ENCODE results near the gene KRT34.
"Not testable (repeated sequence)": the region's sequence is repeated elsewhere in the genome, so short reads cannot be mapped to it uniquely, and the experiment has no call there.

KRT34 gene

DNA sequence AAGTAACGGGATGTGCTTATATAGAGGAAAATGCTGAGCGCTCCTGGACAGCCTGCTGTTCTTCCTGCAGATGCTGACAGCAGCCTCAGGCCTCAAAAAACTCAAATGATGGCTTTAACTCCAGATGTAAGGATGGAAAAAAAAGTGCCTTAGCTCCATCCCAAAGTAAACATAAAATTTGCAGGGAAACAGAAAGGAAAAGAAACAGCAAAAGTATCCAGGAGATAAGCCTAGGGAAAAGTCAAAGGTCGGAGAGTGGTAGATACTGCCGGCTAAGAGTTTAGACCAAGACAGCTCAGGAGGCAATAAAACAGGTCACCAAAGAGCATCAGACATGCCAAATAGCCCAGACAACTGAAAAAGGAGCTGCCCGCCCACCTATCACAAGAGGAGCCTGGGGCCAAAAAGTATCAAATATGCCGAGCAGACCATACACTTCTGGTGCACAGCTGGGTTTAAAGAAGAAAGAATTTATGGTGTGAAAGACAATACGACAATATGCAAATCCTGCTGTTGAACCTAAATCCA, 8.4 kb upstream of the KRT34 start:
- Histone ChIP-seq H3K4me3 (ENCODE audit: low read depth in 1 of 2, low read length in 2 of 2) (no peak overlapping the region), H3K4me1 (ENCODE audit: insufficient read depth, low read length) (no peaks in the 10 kb centered on the region), H3K9me3 (ENCODE audit: low read length) (no peaks in the 10 kb centered on the region), H3K36me3 (ENCODE audit: insufficient read depth, low read length) (no peaks in the 10 kb centered on the region), H3K27me3 (ENCODE audit: control insufficient read depth in 1 of 2, insufficient read depth in 2 of 2, low read length in 2 of 2) (no peaks in the 10 kb centered on the region), H3K9ac (ENCODE audit: low read length) (no peak overlapping the region), H3K27ac (ENCODE audit: low read depth, low read length) (no peak overlapping the region)

DNA sequence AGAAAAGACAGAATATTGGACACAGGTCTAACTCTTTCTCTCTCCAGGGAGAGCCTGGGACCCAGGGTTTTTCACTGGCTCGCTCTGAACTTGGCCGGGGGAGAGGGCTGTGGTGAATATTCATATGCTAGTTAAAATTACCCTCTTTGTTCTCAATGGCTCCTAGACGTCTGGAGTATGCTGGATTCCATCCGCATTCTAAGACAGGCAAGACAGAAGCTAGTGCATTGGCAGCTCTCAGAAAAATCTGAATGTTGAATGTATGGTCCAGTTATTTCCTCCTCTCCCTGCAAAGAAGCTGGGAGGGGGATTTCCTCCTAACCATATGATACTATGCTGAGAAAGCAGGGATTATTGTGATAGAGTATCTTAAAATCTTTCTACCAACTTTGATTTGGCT, 5.6 kb upstream of the KRT34 start:
- Histone ChIP-seq H3K36me3 (ENCODE audit: insufficient read depth, low read length) (no peaks in the 10 kb centered on the region), H3K9me3 (ENCODE audit: low read length) (no peaks in the 10 kb centered on the region), H3K27me3 (ENCODE audit: control insufficient read depth in 1 of 2, insufficient read depth in 2 of 2, low read length in 2 of 2) (no peaks in the 10 kb centered on the region), H3K4me3 (ENCODE audit: low read depth in 1 of 2, low read length in 2 of 2) (no peak overlapping the region), H3K27ac (ENCODE audit: low read depth, low read length) (no peak overlapping the region), H3K4me1 (ENCODE audit: insufficient read depth, low read length) (no peaks in the 10 kb centered on the region), H3K9ac (ENCODE audit: low read length) (no peak overlapping the region)

DNA sequence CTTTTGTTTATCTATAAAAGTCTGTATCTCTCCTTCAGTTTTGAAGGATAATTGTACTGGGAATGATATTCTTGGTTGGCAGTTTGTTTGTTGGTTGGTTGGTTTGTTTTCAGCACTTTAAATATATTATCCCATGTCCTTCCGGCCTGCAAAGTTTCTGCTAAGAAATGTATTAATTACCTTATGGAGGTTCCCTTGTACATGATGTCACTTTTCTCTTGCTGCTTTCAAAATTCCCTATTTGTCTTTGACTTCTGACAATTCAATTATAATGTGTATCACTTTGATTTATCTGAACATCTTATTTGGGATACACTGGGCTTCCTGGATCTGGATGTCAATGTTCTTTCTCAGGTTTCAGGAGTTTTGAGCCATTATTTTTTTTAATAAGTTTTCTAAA, 4.1 kb upstream of the KRT34 start:
- Histone ChIP-seq H3K4me3 (ENCODE audit: low read depth in 1 of 2, low read length in 2 of 2) (no peak overlapping the region), H3K36me3 (ENCODE audit: insufficient read depth, low read length) (no peaks in the 10 kb centered on the region), H3K9me3 (ENCODE audit: low read length) (no peaks in the 10 kb centered on the region), H3K9ac (ENCODE audit: low read length) (no peak overlapping the region), H3K4me1 (ENCODE audit: insufficient read depth, low read length) (no peaks in the 10 kb centered on the region), H3K27me3 (ENCODE audit: control insufficient read depth in 1 of 2, insufficient read depth in 2 of 2, low read length in 2 of 2) (no peaks in the 10 kb centered on the region), H3K27ac (ENCODE audit: low read depth, low read length) (no peak overlapping the region)

DNA sequence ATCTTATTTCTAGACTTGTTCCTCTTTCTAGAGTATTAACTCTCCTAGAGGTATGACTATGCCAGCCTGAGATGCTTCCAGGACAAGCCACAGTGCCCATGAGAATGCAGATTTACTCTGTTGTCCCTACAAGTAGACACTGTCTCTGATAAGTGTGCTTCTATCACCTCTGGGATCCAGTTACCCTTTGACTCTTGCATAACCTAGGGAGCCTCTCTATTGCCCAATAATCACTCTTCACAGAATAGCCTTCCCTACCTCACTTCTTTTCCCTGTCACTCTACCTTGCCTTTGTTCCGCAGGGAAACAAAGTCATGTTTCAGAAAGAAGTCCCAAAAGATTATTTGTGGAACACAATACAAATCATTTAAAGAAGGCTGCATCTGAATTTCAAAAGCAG, 1.6 kb upstream of the KRT34 start:
- Histone ChIP-seq H3K27me3 (ENCODE audit: control insufficient read depth in 1 of 2, insufficient read depth in 2 of 2, low read length in 2 of 2) (no peaks in the 10 kb centered on the region), H3K27ac (ENCODE audit: low read depth, low read length) (no peak overlapping the region), H3K4me3 (ENCODE audit: low read depth in 1 of 2, low read length in 2 of 2) (no peak overlapping the region), H3K9me3 (ENCODE audit: low read length) (no peaks in the 10 kb centered on the region), H3K36me3 (ENCODE audit: insufficient read depth, low read length) (no peaks in the 10 kb centered on the region), H3K9ac (ENCODE audit: low read length) (no peak overlapping the region), H3K4me1 (ENCODE audit: insufficient read depth, low read length) (no peaks in the 10 kb centered on the region)

DNA sequence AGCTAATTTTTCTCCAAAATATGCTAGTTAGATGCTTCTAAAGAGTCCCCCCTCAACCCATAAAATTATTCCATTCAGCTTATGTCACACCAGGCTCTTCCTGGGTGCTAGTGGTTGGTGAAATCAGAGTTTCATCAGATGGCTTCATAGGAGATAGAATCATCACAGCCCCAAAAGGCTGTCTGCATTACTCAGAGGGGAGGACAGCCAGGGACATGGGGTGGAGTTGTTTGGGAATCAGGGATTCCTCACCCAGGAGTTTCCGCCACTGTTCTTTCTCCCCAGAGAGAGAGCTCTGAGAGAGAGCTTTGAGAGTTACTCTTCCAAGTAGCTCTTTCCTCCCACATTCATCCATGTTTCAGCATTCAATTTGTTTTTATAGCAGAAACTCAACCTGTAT, 288 bp upstream of the KRT34 start:
- no peaks in the 10 kb centered on the region for H3K36me3 ChIP-seq (ENCODE audit: insufficient read depth, low read length)
- no peaks in the 10 kb centered on the region for H3K27me3 ChIP-seq (ENCODE audit: control insufficient read depth in 1 of 2, insufficient read depth in 2 of 2, low read length in 2 of 2)
- H3K4me1 ChIP-seq (ENCODE audit: insufficient read depth, low read length), result no peaks in the 10 kb centered on the region
- no peak overlapping the region for H3K9ac ChIP-seq (ENCODE audit: low read length)
- H3K27ac ChIP-seq (ENCODE audit: low read depth, low read length), result no peak overlapping the region
- no peak overlapping the region for H3K4me3 ChIP-seq (ENCODE audit: low read depth in 1 of 2, low read length in 2 of 2)
- no peaks in the 10 kb centered on the region for H3K9me3 ChIP-seq (ENCODE audit: low read length)

DNA sequence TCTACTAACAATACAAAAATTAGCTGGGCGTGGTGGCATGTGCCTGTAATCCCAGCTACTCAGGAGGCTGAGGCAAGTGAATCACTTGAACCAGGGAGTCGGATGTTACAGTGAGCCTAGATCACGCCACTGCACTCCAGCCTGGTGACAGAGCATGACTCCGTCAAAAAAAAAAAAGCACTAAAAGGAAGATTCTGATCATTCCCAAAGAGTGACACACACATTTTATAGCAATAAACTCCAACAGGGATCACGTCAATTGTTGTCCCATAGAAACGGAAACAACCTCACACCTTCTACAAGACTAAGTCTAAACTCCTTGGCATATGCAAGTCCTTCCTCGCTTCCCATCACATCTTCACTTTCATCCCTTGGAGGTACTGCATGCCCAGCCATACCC, 2.0 kb downstream of the KRT34 start:
- not testable (repeated sequence) for H3K36me3 ChIP-seq (ENCODE audit: insufficient read depth, low read length); H3K9ac ChIP-seq (ENCODE audit: low read length); H3K27me3 ChIP-seq (ENCODE audit: control insufficient read depth in 1 of 2, insufficient read depth in 2 of 2, low read length in 2 of 2); H3K27ac ChIP-seq (ENCODE audit: low read depth, low read length); H3K9me3 ChIP-seq (ENCODE audit: low read length); H3K4me3 ChIP-seq (ENCODE audit: low read depth in 1 of 2, low read length in 2 of 2); H3K4me1 ChIP-seq (ENCODE audit: insufficient read depth, low read length)

DNA sequence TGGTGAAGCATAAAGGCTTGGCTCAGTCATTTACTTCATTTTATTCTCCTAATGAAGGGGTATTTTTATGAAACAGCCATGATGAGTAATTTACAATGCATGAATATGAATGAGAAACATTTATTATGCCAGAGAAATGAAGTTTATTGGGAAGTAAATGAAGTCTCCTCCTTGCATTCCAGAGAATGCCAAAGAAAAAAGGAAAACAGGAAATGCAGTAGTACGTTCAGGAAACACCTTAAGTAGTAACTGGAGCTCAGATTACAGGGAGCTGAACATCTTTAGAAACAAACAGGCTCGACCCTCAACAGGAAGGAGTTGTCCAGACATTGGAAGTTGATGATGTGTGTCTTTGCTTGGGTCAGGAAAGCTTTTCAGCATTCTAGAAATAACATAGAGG, 4.6 kb downstream of the KRT34 start:
- H3K27me3 ChIP-seq (ENCODE audit: control insufficient read depth in 1 of 2, insufficient read depth in 2 of 2, low read length in 2 of 2), result no peaks in the 10 kb centered on the region

DNA sequence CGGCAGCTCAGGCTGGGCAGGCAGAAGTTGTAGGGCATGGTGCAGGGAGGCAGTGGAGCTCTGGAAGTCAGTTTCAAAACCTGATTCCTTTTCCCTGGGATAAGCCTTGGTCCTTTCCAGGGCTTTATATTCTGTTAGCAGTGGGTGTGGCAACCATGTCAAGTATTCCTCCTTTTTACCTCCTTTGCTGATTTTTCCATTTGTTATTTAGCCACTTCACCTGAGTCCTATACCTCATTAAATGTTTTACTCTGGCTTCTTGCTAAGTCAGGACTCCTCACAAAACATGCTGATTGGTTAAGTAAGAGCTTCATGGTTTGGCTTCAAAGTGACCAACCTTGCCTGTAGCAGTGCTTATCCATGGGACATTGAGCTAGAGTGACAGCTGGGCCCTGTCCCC, 12.4 kb downstream of the KRT34 start, which contains the start of gene KRT33B:
KRT33B (minus strand) TSS at position 101 of the 400 bp plus-strand sequence; CDS start at position 38, 63 bp downstream.
- H3K4me3 ChIP-seq (ENCODE audit: low read depth in 1 of 2, low read length in 2 of 2), result no peak within 1 kb of the TSS
- no peaks in the 10 kb centered on the region for H3K9me3 ChIP-seq (ENCODE audit: low read length)
- H3K9ac ChIP-seq (ENCODE audit: low read length), result no peak within 1 kb of the TSS
- H3K4me1 ChIP-seq (ENCODE audit: insufficient read depth, low read length), result no peaks in the 10 kb centered on the region
- no peaks in the 10 kb centered on the region for H3K27me3 ChIP-seq (ENCODE audit: control insufficient read depth in 1 of 2, insufficient read depth in 2 of 2, low read length in 2 of 2)
- H3K27ac ChIP-seq (ENCODE audit: low read depth, low read length), result no peak within 1 kb of the TSS
- no peaks in the 10 kb centered on the region for H3K36me3 ChIP-seq (ENCODE audit: insufficient read depth, low read length)

More for the DNA sequence above, 4.6 kb downstream of the KRT34 start:
- H3K27ac ChIP-seq (ENCODE audit: low read depth, low read length), result no peak overlapping the region
- H3K4me1 ChIP-seq (ENCODE audit: insufficient read depth, low read length), result no peaks in the 10 kb centered on the region
- H3K9me3 ChIP-seq (ENCODE audit: low read length), result no peaks in the 10 kb centered on the region
- no peak overlapping the region for H3K9ac ChIP-seq (ENCODE audit: low read length)
- H3K36me3 ChIP-seq (ENCODE audit: insufficient read depth, low read length), result no peaks in the 10 kb centered on the region
- H3K4me3 ChIP-seq (ENCODE audit: low read depth in 1 of 2, low read length in 2 of 2), result no peak overlapping the region

DNA sequence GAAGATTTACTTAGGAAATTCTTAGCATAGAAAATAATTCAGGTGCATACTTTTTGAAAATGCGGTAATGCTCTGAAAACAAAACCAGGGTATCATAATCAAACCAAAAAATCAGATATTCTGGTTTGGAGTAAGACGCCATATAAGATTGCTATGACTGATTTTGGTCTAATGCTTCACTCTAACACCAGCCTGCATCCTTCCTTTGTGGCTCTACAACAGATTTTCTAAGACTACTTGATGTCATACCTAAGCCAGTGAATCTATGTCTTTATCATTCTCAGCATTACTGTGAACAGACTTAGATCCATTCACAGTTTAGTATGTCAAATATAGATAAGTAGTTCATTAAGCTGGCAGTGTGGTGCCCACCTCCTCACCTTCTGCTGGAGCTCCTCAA, 13.1 kb downstream of the KRT34 start:
- no peak overlapping the region for H3K27ac ChIP-seq (ENCODE audit: low read depth, low read length)
- no peaks in the 10 kb centered on the region for H3K9me3 ChIP-seq (ENCODE audit: low read length)
- H3K4me1 ChIP-seq (ENCODE audit: insufficient read depth, low read length), result no peaks in the 10 kb centered on the region
- no peaks in the 10 kb centered on the region for H3K36me3 ChIP-seq (ENCODE audit: insufficient read depth, low read length)
- H3K27me3 ChIP-seq (ENCODE audit: control insufficient read depth in 1 of 2, insufficient read depth in 2 of 2, low read length in 2 of 2), result no peaks in the 10 kb centered on the region
- no peak overlapping the region for H3K4me3 ChIP-seq (ENCODE audit: low read depth in 1 of 2, low read length in 2 of 2)
- H3K9ac ChIP-seq (ENCODE audit: low read length), result no peak overlapping the region

DNA sequence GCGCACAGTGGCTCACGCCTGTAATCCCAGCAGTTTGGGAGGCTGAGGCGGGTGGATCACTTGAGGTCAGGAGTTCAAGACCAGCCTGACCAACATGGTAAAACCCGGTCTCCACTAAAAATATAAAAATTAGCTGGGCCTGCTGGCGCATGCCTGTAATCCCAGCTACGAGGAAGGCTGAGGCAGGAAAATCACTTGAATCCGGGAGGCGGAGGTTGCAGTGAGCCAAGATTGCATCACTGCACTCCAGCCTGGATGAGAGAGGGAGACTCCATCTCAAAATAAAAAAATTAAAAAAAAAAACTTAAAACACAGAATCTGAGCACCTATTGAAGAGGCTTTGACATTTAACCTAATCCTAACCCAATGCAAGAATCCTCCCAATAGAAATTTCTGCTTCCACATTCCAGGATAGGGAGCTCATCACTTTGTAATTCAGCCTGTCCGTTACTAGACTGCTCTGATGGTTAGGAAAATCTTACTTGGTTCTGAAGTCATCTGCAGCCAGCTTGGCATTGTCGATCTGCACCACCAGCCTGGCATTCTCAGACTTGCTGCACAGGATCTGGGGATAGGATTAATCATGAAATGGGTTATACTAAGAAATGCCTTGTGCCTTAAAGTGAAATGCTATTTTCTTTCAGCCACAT, 14.6 kb downstream of the KRT34 start:
- Histone ChIP-seq H3K9ac (ENCODE audit: low read length) (no peak overlapping the region), H3K4me3 (ENCODE audit: low read depth in 1 of 2, low read length in 2 of 2) (no peak overlapping the region), H3K4me1 (ENCODE audit: insufficient read depth, low read length) (no peaks in the 10 kb centered on the region), H3K9me3 (ENCODE audit: low read length) (no peaks in the 10 kb centered on the region), H3K27me3 (ENCODE audit: control insufficient read depth in 1 of 2, insufficient read depth in 2 of 2, low read length in 2 of 2) (no peaks in the 10 kb centered on the region), H3K36me3 (ENCODE audit: insufficient read depth, low read length) (no peaks in the 10 kb centered on the region), H3K27ac (ENCODE audit: low read depth, low read length) (no peak overlapping the region)

DNA sequence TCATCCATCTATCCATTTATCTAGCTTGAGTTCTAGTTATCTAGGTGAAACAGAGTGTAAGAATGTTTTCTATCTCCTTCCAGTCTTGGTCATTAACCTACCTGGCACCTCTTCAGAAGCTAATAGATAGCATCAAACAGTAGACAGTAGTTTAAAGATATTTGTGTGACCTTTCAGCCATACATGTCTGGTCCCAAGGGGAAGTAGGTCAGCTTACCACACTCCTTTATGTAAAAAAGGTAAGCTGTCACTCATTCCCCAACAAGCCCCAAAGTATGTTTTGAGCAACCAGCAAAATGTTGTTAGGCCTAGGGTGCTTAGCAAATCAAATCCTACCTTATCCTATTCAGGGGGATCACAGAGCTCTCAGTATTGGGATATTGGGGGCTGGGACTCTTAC, 16.0 kb downstream of the KRT34 start:
- H3K9me3 ChIP-seq (ENCODE audit: low read length), result no peaks in the 10 kb centered on the region
- no peaks in the 10 kb centered on the region for H3K27me3 ChIP-seq (ENCODE audit: control insufficient read depth in 1 of 2, insufficient read depth in 2 of 2, low read length in 2 of 2)
- no peaks in the 10 kb centered on the region for H3K36me3 ChIP-seq (ENCODE audit: insufficient read depth, low read length)
- no peak overlapping the region for H3K9ac ChIP-seq (ENCODE audit: low read length)
- no peak overlapping the region for H3K27ac ChIP-seq (ENCODE audit: low read depth, low read length)
- no peaks in the 10 kb centered on the region for H3K4me1 ChIP-seq (ENCODE audit: insufficient read depth, low read length)
- H3K4me3 ChIP-seq (ENCODE audit: low read depth in 1 of 2, low read length in 2 of 2), result no peak overlapping the region

DNA sequence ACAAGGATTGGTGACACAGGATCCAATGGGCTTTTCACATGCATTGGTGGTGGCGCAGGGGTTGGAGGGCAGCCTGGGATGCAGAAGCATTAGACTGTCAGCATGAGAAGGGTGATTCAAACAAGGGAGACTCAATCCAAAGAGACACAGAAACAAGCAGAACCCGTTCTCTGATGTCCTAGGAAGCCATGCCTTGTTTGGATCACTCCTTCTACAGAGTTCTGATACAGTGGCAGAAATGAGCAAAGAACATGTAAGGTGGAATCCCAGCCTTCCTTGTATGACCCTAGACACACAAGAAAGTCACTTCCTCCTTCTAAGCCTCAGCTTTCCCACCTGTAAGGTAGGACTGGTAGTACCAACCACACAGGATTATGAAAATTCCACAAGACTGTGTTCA, 18.2 kb downstream of the KRT34 start:
- Histone ChIP-seq H3K9me3 (ENCODE audit: low read length) (no peaks in the 10 kb centered on the region), H3K4me1 (ENCODE audit: insufficient read depth, low read length) (no peaks in the 10 kb centered on the region), H3K9ac (ENCODE audit: low read length) (no peak overlapping the region), H3K36me3 (ENCODE audit: insufficient read depth, low read length) (no peaks in the 10 kb centered on the region), H3K4me3 (ENCODE audit: low read depth in 1 of 2, low read length in 2 of 2) (no peak overlapping the region), H3K27me3 (ENCODE audit: control insufficient read depth in 1 of 2, insufficient read depth in 2 of 2, low read length in 2 of 2) (no peaks in the 10 kb centered on the region), H3K27ac (ENCODE audit: low read depth, low read length) (no peak overlapping the region)
